NCI-H2171 (cell line): Measurements from ENCODE around the gene NKX1-1.

Experiments
- DNase-seq: peaks from one replicate; lab custom pipeline; 2025; lab: John Stamatoyannopoulos, UW

NKX1-1 gene

GRCh38 chr4:1385373-1386340 lies 20.6 kb downstream of the NKX1-1 start:
- DNase-seq = no peak

DNA sequence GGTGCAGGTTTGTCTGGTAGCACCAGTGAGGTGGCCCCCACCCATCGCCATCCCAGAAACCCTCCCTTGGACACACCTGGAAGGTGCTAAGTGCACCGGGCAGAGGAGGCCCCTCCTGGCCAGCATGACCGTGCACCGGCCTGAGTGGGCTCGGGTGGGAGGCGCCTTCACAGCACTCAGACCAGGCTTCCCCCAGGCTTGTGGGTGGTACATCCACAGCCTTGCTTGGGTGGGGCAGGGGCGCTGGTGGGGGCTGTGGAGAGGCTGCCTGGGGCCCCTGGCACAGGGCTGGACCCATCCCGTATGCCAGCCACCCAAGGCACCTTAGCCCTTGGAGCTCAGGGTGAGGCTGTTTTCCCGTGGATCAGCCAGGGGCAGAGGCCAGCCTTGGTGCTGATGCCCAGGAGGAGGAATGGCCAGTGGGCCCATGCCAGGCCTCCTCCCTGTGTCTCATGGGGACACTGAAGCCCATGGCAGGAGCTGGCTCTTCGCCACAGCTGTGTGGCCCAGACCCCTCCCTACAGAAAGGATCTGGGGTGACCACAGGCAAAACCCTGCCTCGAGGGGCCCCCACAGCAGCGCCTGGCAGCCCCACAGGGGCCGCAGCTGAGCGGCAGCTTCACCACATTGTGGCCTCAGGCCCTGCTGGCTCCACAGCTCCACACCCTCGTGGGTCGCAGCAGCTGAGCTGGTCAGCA lies 21.4 kb downstream of the NKX1-1 start:
- no peak for DNase-seq

DNA sequence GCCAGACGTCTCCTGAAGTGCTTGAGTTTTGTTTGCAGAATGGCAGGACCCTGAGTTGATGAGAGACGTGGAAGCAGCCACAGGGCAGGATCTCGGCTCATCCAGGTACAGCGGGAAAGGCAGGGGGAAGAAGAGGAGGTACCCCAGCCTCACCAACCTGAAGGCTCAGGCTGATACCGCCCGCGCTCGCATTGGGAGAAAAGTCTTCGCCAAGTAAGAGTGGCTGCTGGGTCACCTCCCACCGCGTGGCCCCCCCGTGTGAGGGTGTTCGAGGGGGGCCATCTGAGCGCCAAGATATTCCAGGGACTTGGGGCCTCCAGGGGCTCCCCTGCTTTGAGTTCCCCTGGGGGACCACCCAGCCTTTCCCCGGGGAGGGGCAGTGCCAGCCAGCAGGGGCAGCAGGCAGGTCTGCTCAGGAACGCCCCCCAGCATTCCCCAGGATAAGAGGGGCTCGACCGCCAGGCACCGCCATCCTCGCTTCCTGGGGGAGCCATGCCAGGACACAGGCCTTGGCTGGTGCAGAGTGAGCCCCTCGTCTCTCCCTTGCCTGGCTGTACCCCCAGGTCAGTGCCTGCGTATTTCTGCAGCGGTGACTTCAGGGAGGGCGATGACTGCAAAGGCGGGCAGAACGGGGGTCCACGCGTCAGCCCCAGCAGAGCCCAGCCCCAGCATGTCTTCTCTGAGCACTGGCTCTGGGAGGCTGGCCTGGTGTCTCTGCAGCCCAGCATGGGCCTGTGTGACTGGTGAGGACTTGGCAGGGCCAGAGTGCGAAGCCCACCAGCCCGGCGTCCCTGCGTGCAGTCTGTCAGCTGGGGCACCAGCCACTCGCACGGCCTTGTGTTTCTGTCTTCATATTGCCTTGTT lies 22.3 kb downstream of the NKX1-1 start:
- DNase-seq = no peak

DNA sequence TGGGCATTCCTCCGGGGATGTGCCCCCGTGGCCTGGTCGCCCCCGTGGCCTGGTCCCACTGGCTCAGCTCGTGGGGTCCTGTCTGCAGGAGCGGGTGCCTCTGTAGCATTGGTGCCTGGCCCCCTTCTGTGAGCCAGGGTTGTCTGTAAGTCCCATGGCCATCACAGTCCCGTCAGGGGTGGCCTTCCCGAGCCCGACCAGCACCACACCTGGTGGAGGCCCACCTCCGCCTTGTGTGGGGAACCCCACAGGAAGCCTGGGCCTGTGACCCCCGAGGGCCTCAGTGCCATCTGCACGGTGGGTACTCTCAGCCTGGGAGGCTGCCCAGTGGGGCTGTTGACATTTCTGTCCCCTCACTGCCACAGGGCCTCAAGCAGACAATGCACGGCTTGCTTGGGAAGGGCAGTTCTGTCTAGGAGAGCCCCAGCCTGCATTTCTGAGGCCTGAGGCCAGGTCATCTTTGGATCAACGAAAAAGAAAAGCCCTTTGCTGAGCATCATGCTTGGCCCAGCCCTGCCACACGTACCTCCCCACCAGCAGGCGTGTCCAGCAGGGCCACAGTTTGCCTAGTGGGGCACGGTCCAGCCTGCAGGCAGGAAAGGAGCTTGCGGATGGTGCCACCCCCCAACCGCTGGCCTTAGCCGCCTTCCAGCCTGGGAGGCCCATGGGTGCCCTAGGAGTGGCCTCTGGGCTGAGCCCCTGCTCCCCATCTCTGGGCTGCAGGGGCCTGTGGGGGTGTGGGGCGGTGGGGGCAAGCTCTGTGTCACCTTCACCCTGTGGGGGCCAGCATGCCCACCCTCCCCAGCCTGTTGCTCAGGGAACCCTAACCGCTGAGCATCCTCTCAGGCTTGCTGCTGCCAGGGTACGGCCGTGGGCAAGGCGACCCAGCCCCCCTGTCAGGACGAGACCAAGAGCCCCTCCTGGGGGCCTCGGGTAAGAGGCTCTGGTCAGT lies 23.2 kb downstream of the NKX1-1 start:
- DNase-seq = no peak

GRCh38 chr4:1381944-1382541 lies 24.2 kb downstream of the NKX1-1 start:
- no peak for DNase-seq

DNA sequence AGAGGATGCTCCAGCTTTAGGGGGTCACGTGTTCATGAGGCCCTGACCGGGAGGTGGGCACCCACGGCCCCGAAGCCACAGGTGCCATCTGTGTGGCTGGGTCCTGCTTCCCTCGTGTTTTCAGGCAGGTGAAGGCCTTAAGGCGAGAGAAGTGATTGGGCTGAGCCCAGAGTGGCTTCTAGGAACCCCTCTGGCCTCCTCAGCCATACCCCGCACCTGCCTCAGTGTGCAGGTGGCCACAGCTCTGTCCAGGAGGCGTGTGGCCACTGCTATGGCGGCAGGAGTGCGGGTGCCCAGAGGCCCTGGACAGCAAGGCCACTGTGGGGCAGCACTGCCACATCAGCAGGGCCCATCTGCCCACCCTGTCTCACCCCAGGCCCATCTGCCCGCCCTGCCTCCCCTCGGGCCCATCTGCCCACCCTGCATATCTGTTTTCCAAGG lies 25.0 kb downstream of the NKX1-1 start:
- DNase-seq = no peak

DNA sequence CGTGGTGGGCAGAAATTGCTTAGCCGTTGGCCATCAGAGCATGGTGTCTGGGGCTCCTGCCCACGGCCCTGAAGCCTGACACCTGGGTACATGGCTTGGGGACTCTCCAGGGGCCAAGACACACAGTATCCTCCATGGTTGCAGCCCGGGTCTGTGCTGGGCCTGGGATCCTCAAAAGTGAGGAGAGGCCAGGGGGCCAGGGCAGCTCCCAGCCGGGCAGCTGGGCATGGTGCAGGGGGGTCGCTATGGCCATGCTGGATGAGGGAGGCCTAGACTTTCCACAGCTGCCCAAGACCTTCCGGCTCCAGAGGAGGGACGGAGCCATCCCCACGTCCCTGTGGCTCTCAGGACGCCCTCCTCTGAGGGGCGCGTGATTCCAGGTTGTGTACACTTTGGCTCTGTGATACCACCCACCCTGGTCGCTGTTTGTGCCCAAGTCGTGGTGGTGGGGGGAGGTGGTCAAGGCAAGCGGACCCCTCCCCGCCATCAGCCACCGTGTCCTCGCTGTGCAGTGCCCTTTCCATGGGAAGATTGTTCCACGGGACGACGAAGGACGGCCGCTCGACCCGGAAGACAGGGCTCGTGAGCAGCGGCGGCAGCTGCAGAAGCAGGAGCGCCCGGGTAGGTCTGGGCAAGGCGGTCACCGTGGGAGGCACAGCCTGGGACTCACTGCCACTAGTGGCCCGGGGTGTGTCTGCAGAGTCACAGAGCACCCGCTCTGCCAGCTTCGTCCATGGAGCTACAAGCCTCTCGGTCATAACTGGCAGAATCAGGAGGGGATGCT lies 25.7 kb downstream of the NKX1-1 start:
- no peak for DNase-seq

DNA sequence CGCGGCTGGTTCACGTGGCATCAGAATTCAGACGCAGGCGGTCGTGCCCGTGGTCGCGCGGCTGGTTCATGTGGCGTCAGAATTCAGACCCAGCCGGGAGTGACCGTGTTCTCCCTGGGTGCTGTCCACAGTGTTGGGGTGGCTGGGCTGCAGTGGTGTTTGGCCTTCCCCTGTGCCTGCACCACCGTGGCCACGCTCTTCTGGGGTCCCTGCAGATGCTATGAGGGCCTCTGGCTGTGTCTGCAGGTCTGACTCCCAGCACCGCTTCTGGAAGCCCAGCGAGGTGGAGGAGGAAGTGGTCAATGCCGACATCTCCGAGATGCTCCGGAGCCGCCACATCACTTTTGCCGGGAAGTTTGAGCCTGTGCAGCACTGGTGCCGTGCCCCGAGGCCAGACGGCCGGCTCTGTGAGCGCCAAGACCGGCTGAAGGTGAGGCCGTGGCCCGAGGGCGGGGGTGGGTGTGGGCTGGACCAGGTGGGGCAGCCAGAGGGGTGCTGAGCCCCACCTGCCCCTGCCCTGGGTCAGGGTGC lies 26.4 kb downstream of the NKX1-1 start:
- no peak for DNase-seq

DNA sequence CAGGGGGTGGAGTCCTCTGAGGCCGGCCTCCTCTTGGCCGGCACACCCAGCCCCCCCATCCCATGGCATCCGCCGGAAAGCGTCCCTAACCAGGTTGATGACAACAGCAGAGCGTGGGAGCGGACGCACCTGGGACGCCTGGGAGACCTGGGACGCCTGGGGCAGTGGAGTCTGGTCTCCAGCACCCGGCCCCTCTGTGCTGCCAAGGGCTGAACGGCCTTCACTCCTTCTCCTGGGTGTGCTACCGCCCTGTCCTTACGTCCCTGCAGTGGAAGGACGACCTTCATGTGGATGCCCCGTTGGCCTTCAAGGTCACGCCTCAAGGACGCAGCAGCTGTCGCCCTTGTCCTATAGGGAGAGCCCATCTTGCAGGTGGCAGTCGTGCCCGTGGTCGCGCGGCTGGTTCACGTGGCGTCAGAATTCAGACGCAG lies 26.9 kb downstream of the NKX1-1 start:
- DNase-seq = no peak

DNA sequence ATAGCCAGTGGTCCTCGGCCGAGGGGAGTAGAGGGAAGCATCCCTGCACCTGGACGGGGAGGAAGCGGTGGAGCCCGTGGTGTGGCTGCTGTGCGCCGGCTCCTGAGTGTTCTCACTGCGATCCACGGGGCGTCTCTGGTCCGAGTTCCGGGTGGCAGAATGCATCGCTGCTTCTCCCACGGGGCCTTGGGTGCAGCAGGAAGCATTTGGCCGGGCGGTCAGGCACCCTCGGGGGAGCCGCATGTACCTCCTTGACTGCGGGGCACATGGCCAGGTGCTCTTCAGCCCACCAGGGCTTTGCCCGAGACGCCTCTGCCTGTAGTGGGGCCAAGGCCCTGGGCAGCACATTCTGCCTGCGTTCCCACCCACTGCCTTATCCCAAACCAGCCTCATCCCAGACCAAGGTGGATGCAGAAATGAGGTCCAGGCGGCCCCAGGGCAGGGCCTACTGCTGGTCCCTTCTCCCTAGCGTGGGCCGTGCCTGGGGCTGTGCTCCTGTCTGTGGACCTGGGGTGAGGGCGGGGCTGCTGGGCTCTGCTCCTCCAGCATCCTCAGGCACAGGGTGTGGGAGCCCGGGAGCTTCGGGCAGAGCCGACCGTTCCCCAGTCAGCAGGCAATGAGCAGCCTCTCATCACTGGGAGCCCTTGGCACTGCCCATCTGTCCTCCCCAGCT lies 27.5 kb downstream of the NKX1-1 start:
- no peak for DNase-seq

- DNase-seq = no peak
These were observed 28.5 kb downstream of the NKX1-1 start for GRCh38 chr4:1377606-1378261.

GRCh38 chr4:1376841-1377605 lies 29.2 kb downstream of the NKX1-1 start:
- DNase-seq = no peak

GRCh38 chr4:1376391-1376840 lies 29.8 kb downstream of the NKX1-1 start:
- DNase-seq = no peak

DNA sequence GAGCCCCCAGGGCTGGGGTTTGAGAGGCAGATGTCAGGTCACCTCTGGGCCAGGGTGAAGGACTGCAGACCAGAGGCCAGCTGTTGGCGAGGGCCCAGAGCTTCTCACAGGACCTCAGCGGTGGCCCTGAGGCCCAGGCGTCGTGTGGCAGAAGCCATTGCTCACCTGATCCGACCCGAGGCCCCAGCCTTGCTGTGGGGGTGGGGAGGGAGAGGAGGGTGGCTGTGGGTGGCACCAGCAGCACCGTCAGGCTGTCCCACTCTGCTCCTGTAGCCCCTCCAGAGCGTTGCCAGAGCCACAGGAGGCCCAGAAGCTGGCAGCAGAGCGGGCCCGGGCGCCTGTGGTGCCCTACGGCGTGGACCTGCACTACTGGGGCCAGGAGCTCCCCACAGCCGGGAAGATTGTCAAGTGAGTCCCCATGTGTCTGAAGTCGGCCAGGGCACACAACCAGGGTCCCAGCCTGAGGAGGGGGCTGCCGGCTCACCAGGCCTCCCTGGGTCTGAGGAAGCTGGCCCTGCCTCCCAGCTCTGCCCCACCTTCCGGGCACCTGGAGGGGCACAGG lies 30.4 kb downstream of the NKX1-1 start:
- DNase-seq = no peak

DNA sequence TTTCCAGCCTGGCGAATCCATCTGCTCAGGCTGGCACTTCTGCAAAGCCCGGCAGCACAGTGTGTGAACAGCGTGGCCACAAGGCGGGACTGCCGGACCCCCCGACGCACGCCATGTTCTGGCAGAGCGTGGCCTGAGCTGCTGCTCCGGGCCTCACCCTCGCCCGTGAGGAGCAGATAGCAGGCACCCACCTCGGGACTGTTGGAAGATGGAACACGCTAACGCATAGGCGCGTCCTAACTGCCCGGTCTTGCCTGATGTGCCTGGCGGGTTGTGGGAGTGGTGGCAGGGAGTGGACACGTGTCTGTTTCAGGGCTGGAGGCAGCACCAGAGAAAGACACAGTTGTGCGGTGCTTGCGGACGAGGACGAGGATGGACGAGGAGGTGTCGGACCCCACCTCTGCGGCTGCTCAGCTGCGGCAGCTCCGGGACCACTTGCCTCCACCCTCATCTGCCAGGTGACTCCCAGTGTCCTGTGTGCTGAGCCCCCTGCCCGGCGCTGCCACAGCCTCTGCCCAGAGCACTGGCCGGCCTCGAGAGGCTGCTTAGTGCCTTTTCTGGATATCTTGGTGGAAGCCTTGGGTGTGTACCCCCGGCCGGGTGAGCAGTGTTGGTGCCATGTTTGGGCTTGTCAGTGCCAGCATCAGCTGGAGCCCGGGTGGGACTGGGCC lies 31.1 kb downstream of the NKX1-1 start:
- no peak for DNase-seq

- DNase-seq = no peak
These were observed 31.6 kb downstream of the NKX1-1 start for GRCh38 chr4:1374706-1375045.
